ENCODE results near the gene STPG1. TPM values are rescaled to one million over a fixed set of nuclear protein-coding genes. Genes with fewer than 3 reads are reported as not detected.

The STPG1 gene
- polyA plus RNA-seq, 3 donors from 2014 or later = 0.42 to 0.62 TPM; not detected in 1

DNA sequence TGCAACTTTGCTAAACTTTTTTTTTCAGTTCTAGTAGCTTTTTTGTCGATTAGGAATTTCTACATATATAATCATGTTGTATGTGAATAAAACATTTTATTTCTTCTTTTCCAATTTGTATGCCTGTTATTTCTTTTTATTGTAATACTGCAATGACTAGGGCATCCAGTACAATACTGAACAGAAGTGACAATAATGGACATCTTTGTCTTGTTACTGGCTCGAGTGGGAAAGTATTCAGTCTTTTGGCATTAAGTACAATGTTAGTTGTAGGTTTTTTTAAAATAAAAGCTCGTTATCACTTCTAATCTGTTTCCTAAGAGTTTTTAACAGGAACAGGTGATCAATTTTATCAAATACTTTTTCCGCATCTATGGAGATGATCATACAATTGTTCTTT lies 9.8 kb downstream of the STPG1 start:
- H3K36me3 Mint-ChIP-seq = peaks cover 0 to 7% (median 3%) of the 10 kb centered on the region in 3 donors
- no peaks in the 10 kb centered on the region for H3K4me1 Mint-ChIP-seq
- H3K27me3 Mint-ChIP-seq (ENCODE audit: low read depth in 3 of 3) = peaks cover 0 to 2% (median 0%) of the 10 kb centered on the region in 3 donors
- no peak overlapping the region for H3K27ac Mint-ChIP-seq
- H3K9me3 Mint-ChIP-seq = peaks cover 0 to 2% (median 0%) of the 10 kb centered on the region in 6 donors
- H3K4me3 Mint-ChIP-seq = no peak overlapping the region
- DNase-seq = no peak

DNA sequence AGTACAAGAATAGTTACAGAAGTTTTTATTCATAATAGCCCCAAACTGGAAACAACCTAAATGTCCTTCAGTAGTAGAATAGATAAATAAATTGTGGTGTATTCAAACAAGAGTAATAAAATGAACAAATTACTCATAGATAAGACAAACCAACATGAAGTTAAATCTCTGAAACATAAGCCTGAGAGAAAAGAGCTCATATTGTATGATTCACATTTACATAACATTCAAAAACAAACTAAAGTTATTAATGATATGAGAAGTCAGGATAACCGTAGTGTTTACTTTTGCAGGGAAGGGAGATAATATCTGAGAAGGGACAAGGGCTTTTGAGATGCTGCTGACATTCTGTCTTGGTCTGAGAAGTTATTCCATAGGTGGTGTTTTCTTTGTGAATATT lies 13.5 kb downstream of the STPG1 start:
- Mint-ChIP-seq H3K4me1 (no peaks in the 10 kb centered on the region), H3K36me3 (peaks cover 0 to 3% (median 0%) of the 10 kb centered on the region in 3 donors), H3K9me3 (no peaks in the 10 kb centered on the region), H3K27ac (no peak overlapping the region), H3K27me3 (ENCODE audit: low read depth in 3 of 3) (no peaks in the 10 kb centered on the region), H3K4me3 (no peak overlapping the region)
- DNase-seq = no peak

DNA sequence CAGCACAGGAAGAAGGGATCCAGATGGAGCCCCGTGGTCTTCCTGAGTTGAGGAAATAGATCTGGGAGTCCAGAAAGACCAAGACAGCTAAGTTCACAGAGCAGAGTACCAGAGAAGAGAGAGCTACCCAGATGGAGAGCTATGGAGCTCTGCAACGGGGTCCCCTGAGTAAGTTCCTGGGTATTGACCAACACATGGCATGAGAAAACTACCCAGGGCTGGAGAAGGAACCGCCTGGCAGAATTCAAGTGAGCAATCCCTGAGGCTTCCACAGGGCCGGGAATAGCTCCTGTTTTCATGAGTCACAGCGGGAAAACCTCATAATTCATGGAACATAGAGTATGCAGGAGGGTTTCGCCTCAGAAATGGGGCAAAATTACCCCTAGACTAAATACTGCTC lies 19.7 kb downstream of the STPG1 start:
- H3K36me3 Mint-ChIP-seq = no peaks in the 10 kb centered on the region
- no peak overlapping the region for H3K4me3 Mint-ChIP-seq
- no peak overlapping the region for H3K27ac Mint-ChIP-seq

DNA sequence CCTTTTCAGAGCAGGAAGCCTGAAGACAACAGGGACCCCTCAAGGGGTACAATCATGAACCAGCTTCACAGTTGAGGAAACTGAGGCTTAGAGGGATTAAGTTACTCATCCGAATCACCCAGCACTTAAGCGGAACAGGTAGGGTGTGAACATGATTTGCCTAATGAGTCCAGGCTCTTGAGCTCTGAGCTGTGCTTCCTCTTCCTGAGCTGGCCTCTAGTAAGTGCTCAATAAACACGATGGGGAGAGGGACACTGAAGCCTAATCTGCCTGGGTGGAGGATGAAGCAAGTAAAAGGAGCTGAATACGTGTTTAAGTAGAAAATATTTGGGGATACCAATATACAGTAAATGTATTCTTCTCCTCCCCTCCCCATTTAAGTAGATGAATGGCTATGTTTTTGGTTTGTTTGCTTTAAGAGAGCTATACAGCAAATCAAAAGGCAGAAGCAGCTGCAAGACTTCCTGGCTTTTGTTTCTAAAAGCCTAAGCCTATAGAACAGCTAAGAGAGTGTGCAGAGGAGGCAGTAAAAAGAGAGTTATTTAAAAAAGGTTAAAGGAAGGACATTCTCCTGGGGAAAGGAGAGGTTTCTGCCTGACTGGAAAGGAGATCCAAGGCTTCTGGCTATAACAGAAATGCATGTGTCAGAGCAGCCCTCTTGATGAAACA lies 20.5 kb downstream of the STPG1 start:
- Mint-ChIP-seq H3K4me3 (no peak overlapping the region), H3K27ac (no peak overlapping the region)

More for the DNA sequence above, 19.7 kb downstream of the STPG1 start:
- H3K4me1 Mint-ChIP-seq = peaks cover 7% of the 10 kb centered on the region in 2 donors
- no peaks in the 10 kb centered on the region for H3K9me3 Mint-ChIP-seq
- peaks cover 2 to 3% (median 3%) of the 10 kb centered on the region in 3 donors for H3K27me3 Mint-ChIP-seq (ENCODE audit: low read depth in 3 of 3)
- DNase-seq = no peak

DNA sequence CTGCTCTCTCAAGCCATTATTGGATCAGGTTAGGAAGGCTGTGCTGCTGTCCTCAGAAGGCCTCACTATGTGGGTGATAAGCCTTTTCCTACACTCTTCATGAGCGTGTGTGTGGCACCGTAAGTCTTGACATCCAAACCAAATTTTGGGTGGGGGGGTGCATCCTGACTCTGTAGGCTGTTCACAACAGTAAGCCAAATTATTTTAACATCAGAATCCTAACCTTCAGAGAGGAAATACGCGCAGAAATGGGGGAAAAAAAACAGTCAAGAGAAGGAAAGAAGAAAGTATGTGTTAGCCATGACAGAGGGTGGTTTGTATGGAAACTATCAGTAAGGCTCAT lies 21.0 kb downstream of the STPG1 start:
- Mint-ChIP-seq H3K27me3 (ENCODE audit: low read depth in 3 of 3) (peaks cover 2 to 3% (median 3%) of the 10 kb centered on the region in 3 donors), H3K36me3 (no peaks in the 10 kb centered on the region), H3K4me3 (peak overlapping the region in 1 of 5 donors; percentile 87), H3K27ac (peak overlapping the region in 1 of 6 donors; percentile 91), H3K9me3 (no peaks in the 10 kb centered on the region), H3K4me1 (peaks cover 7% of the 10 kb centered on the region in 2 donors)
- no peak for DNase-seq

More for the DNA sequence above, 20.5 kb downstream of the STPG1 start:
- Mint-ChIP-seq H3K9me3 (no peaks in the 10 kb centered on the region), H3K36me3 (no peaks in the 10 kb centered on the region), H3K27me3 (ENCODE audit: low read depth in 3 of 3) (peaks cover 2 to 3% (median 3%) of the 10 kb centered on the region in 3 donors), H3K4me1 (peaks cover 7% of the 10 kb centered on the region in 2 donors)
- no peak for DNase-seq

DNA sequence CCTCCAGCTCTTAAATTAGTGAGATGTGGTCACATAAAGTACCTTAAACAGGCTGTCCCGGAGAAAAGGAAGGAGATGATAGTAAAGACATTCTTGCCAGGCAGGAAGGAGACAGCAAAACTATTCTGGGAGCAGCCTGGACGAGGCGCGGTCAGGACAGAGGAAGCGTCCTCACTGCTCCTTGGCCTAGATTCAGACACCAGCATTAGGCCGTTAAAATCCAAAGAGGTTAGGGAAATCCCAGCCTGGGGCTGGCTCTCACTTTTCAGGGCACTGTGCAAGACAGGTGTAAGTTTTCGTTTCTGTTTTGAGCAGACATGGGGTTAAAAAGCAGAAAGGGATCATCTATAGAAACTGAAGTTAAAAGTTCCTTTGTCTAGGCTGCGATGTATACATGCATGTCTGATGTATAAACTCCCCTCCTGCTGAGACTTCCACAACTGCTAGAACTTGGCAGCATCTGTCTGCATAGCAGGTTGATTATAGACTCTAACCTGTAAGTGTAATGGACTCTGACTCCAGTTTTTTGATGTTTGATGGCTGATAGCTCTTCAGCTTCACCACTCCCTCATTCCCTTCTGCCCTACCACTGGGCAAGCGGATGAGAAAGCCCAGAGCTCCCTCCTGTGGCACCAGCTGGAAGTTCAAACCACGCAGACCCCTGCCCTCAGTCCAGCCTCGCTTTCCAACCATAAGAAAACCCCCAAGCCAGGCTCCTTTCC lies 21.5 kb downstream of the STPG1 start:
- Mint-ChIP-seq H3K4me3 (peak overlapping the region in 1 of 5 donors; percentile 87), H3K9me3 (no peaks in the 10 kb centered on the region), H3K27ac (peak overlapping the region in 3 of 6 donors; percentile 15 to 95 (median 91)), H3K4me1 (peaks cover 7% of the 10 kb centered on the region in 2 donors), H3K27me3 (ENCODE audit: low read depth in 3 of 3) (peaks cover 2 to 3% (median 3%) of the 10 kb centered on the region in 3 donors), H3K36me3 (no peaks in the 10 kb centered on the region)
- peak in 1 of 3 donors; percentile 56 for DNase-seq

DNA sequence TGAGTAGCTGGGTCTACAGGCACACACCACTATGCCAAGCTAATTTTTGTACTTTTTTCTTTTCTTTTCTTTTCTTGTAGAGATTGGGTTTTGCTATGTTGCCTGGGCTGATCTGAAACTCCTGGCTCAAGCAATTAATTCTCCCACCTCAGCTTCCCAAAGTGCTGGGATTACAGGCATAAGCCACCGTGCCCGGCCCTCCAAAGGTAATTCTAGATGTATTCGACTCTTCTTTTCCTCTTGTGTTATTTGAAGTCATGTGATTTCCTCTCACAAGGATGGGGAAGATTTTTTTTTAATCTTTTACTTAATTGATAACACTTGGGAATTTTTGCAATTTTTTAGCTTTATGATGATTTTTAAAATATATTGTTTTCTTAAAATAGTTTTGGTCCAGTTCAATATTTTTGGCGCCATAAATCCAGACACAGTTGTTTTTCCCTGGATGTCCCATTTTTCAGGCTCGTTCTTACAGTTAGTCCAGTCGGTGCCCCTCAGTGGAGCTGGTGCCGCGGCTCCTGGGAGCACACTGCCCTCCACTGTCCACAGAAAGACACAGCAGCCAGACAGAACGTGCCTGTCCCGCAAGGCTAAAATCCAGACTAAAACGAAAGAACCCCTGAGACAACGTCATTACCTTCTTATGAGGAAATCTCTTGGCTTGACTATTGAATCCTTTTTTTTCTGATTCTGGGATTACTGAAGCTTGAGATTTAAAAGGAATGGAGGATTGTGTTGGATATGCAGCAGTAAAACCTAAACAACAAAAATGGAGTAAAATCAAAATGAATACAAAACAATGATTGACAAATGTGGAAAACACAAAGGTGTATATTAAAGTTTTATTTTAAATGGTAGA lies 22.4 kb downstream of the STPG1 start:
- Mint-ChIP-seq H3K4me3 (peak overlapping the region in 4 of 5 donors; percentile 7 to 87 (median 41)), H3K27me3 (ENCODE audit: low read depth in 3 of 3) (peaks cover 3 to 4% (median 3%) of the 10 kb centered on the region in 3 donors), H3K27ac (peak overlapping the region in 4 of 6 donors; percentile 15 to 95 (median 72)), H3K9me3 (no peaks in the 10 kb centered on the region), H3K4me1 (peaks cover 7% of the 10 kb centered on the region in 2 donors), H3K36me3 (no peaks in the 10 kb centered on the region)
- DNase-seq = peak; percentile 51 to 75 (median 55)

DNA sequence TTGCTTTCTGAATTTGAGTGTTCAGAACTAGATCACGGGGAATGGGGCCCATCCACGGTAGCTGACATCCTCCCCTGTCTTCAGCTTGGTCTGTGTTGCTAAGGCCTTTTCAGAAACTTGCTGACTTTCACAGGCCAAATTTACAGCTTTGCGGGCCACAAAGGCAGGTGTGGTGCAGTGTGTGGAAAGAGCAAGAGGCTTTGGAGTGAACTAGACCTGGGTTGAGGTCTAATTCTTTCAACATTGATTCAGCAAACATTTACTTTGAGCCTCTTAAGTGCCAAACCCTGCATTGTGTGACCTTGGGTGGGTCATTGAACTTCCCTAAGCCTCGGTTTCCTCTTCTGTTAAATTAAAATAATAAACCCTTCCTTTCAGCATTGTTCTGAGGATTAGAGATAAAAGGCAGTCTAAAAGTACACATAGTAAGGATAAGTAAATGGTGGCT lies 24.3 kb downstream of the STPG1 start:
- no peaks in the 10 kb centered on the region for H3K9me3 Mint-ChIP-seq
- DNase-seq = no peak
- no peak overlapping the region for H3K4me3 Mint-ChIP-seq
- peaks cover 7 to 9% of the 10 kb centered on the region in 2 donors for H3K4me1 Mint-ChIP-seq
- H3K36me3 Mint-ChIP-seq = no peaks in the 10 kb centered on the region
- H3K27ac Mint-ChIP-seq = no peak overlapping the region
- peaks cover 3 to 7% (median 3%) of the 10 kb centered on the region in 3 donors for H3K27me3 Mint-ChIP-seq (ENCODE audit: low read depth in 3 of 3)

DNA sequence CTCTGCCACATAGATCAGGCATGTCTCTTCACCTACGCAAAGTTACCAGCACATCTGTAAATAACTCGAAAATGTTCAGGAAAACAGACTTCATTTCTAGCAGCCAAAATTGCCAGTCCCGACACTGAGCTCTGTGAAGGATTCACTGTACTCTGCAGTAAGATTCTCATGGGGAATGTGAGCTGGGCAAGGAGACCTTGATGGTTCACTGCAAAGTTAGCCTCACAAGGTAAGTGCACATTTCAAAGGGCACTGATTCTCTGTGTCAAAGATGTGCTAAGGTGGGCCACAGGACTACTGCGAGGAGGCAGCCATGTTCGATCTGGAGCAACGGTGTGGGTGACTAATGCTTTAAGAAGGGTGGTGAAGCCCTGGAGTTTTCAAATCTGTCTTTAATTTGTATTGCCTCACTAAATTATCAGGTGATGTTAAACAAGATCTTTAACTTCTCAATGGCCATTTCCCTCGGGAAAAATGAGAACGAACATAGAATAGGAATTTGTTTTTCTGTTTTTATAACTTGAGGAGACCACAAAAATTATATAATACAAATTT lies 25.2 kb downstream of the STPG1 start:
- Mint-ChIP-seq H3K9me3 (no peaks in the 10 kb centered on the region), H3K4me1 (peaks cover 7 to 9% of the 10 kb centered on the region in 2 donors), H3K27me3 (ENCODE audit: low read depth in 3 of 3) (peaks cover 3 to 7% (median 5%) of the 10 kb centered on the region in 3 donors), H3K4me3 (no peak overlapping the region), H3K36me3 (no peaks in the 10 kb centered on the region), H3K27ac (no peak overlapping the region)
- DNase-seq = no peak

DNA sequence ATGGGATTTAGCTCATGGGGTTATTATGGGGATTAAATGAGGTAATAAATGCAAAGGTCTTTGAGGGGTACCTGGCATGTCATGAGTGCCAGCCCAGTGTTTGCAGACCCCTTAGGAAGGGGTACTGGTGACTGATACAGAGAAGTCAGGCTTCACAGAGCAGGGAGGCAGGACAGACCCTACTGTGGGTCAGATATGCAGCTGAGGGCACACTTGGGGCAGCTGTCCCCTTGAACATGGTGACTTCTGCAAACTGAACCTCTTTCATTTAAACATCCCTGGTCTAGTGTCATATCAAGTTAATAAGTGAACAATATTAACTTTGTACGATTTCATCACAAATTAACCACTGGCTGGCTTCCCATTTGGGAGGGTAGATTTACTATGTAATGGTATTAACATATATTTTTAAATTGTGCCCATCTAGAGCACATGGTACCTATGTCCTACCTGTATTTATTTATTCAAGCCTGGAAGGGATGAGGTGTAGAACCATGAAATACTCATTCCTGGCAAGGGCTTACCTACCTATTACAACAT lies 25.9 kb downstream of the STPG1 start:
- H3K27ac Mint-ChIP-seq = no peak overlapping the region
- H3K9me3 Mint-ChIP-seq = no peaks in the 10 kb centered on the region
- peaks cover 3 to 7% (median 5%) of the 10 kb centered on the region in 3 donors for H3K27me3 Mint-ChIP-seq (ENCODE audit: low read depth in 3 of 3)
- no peak overlapping the region for H3K4me3 Mint-ChIP-seq
- H3K36me3 Mint-ChIP-seq = no peaks in the 10 kb centered on the region
- H3K4me1 Mint-ChIP-seq = peaks cover 7 to 9% of the 10 kb centered on the region in 2 donors
- DNase-seq = no peak

DNA sequence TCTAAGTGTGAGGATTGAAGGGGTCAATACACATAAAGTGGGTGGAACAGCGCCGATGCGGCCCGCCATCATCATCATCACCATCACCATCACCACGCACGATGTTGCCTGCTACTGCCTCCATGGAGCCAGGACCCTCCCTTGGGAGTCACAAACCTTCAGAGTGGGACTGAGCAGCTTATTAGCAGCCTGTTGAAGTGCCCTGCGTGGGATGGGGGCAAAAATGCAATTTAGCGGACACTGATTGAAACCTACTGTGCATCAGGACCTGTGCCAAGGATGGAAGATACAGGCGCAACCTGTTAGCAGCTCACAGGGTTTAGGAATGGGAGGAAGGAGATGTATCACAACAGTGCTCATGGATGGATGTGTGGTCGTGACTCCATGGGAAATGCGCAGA lies 26.7 kb downstream of the STPG1 start:
- Mint-ChIP-seq H3K9me3 (no peaks in the 10 kb centered on the region), H3K36me3 (no peaks in the 10 kb centered on the region), H3K27ac (no peak overlapping the region), H3K4me1 (peaks cover 7 to 8% of the 10 kb centered on the region in 2 donors), H3K27me3 (ENCODE audit: low read depth in 3 of 3) (peaks cover 3 to 6% (median 3%) of the 10 kb centered on the region in 3 donors), H3K4me3 (no peak overlapping the region)
- DNase-seq = no peak

DNA sequence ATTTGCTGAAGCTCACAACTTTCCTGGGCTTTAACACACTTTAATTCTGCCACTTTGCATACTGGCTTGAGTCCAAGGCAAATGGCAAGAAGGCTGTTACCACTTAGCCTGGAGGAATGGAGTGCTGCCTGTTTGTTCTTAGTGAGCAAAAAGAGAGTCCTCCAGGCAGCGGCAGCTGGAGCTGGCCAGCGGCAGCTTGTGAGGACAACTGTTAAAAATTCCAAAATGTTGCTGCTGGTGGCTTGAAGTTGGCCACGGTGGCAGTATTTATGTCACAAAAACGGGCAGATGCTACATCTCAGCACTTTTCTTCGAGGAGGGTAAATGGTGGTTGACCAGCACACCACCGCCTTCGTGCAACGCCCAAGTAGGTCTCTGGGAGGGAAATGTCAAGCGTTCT lies 27.3 kb downstream of the STPG1 start:
- H3K4me1 Mint-ChIP-seq = peaks cover 2 to 4% of the 10 kb centered on the region in 2 donors
- no peak for DNase-seq
- H3K36me3 Mint-ChIP-seq = no peaks in the 10 kb centered on the region
- H3K27me3 Mint-ChIP-seq (ENCODE audit: low read depth in 3 of 3) = peaks cover 1 to 5% (median 4%) of the 10 kb centered on the region in 3 donors
- H3K4me3 Mint-ChIP-seq = no peak overlapping the region
- no peak overlapping the region for H3K27ac Mint-ChIP-seq
- no peaks in the 10 kb centered on the region for H3K9me3 Mint-ChIP-seq

Data from immature natural killer cell (primary cell).